ACC112 (cell line): Measurements from ENCODE around the gene MYO7B.

Experiments
- H2AFZ ChIP-seq: fragments of 200-600 bp; sonication (generic); one replicate; pipeline ENCODE4 v1.6.0; 2017; ENCODE audit warnings: antibody characterized with exemption, low read length; ENCODE audit not compliant: unreplicated experiment
- H3K27ac ChIP-seq: fragments of 200-600 bp; sonication (generic); 2 replicates; pipeline ENCODE4 v1.5.1; 2014; ENCODE audit warnings: low read depth, mild to moderate bottlenecking, antibody characterized with exemption, low read length, moderate library complexity
- H3K27me3 ChIP-seq: fragments of 200-600 bp; sonication (generic); 2 replicates; pipeline ENCODE4 v1.6.1; 2014; ENCODE audit warnings: mild to moderate bottlenecking, antibody characterized with exemption, low read length, moderate library complexity, mixed read lengths; ENCODE audit not compliant: insufficient read depth
- H3K36me3 ChIP-seq: fragments of 200-600 bp; sonication (generic); 2 replicates; pipeline ENCODE4 v1.6.1; 2016; ENCODE audit warnings: mild to moderate bottlenecking, antibody characterized with exemption, low read length, moderate library complexity, mixed read lengths; ENCODE audit not compliant: insufficient read depth
- H3K4me1 ChIP-seq: fragments of 200-600 bp; sonication (generic); one replicate; pipeline ENCODE4 v1.6.1; 2016; ENCODE audit warnings: low read length, mixed read lengths; ENCODE audit not compliant: insufficient read depth, unreplicated experiment, control insufficient read depth
- H3K4me3 ChIP-seq: fragments of 200-600 bp; sonication (generic); 2 replicates; pipeline ENCODE4 v1.5.1; 2014; ENCODE audit warnings: mild to moderate bottlenecking, low read depth, low read length
- H3K79me2 ChIP-seq: fragments of 200-600 bp; sonication (generic); one replicate; pipeline ENCODE4 v1.6.0; 2016; ENCODE audit warnings: low read length; ENCODE audit not compliant: control insufficient read depth, unreplicated experiment, insufficient read depth

Gene MYO7B

DNA sequence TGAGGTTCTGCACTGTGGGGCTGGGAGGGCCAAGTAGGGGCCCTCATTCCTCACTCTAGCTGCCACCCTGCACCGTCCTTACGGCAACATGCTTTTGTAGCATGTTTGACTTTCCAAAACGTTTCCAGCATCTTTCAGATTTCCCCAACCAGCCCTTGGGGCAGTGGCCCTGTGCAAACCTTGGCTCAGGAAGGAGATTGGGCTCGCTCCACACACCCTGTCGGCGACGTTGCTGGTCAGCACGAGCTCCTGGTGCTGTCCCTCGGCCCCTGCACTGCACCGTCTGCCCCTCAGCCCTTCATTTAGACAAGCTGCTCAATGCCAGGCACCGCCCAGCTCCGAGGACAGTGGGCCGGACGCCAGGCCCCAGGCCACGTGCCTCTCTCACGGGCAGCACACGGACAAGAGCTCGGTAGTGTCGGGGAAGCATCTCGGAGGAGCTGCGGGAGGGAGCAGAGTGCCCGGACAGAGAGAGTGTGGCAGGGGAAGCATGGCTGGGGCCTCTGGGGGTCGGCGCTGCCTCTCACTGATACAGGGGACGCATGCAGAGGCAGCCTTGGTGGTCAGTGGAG, 117.4 kb downstream of the MYO7B start:
- Histone ChIP-seq H3K36me3 (no peaks in the 10 kb centered on the region), H3K27ac (no peak overlapping the region), H3K27me3 (no peaks in the 10 kb centered on the region), H3K4me1 (peaks cover 5% of the 10 kb centered on the region), H2AFZ (no peak overlapping the region), H3K4me3 (no peak overlapping the region), H3K79me2 (no peaks in the 10 kb centered on the region)

GRCh38 chr2:127653421-127654083, 118.1 kb downstream of the MYO7B start:
- Histone ChIP-seq H3K27me3 (no peaks in the 10 kb centered on the region), H3K36me3 (no peaks in the 10 kb centered on the region), H3K27ac (no peak overlapping the region), H3K79me2 (no peaks in the 10 kb centered on the region), H3K4me3 (no peak overlapping the region), H3K4me1 (peaks cover 5% of the 10 kb centered on the region), H2AFZ (no peak overlapping the region)

- H3K4me1 ChIP-seq = peaks cover 3% of the 10 kb centered on the region
- no peak overlapping the region for H3K27ac ChIP-seq
- H3K36me3 ChIP-seq = no peaks in the 10 kb centered on the region
- no peaks in the 10 kb centered on the region for H3K79me2 ChIP-seq
- no peaks in the 10 kb centered on the region for H3K27me3 ChIP-seq
- H2AFZ ChIP-seq = no peak overlapping the region
- H3K4me3 ChIP-seq = no peak overlapping the region
Observed at GRCh38 chr2:127654084-127654837, 118.8 kb downstream of the MYO7B start.

GRCh38 chr2:127654838-127655175, 119.3 kb downstream of the MYO7B start:
- Histone ChIP-seq H3K27ac (no peak overlapping the region), H3K79me2 (no peaks in the 10 kb centered on the region), H2AFZ (no peak overlapping the region), H3K4me1 (no peaks in the 10 kb centered on the region), H3K4me3 (no peak overlapping the region), H3K36me3 (no peaks in the 10 kb centered on the region), H3K27me3 (no peaks in the 10 kb centered on the region)

- Histone ChIP-seq H3K79me2 (no peaks in the 10 kb centered on the region), H3K27ac (no peak overlapping the region), H3K4me3 (no peak overlapping the region), H3K36me3 (0 out of 2 replicates have a peak, but pooled peaks cover 2% of the 10 kb centered on the region), H3K27me3 (no peaks in the 10 kb centered on the region), H2AFZ (no peak overlapping the region), H3K4me1 (no peaks in the 10 kb centered on the region)
Observed at GRCh38 chr2:127655209-127656073, 120.0 kb downstream of the MYO7B start.

- H3K27ac ChIP-seq = no peak overlapping the region
- H3K4me1 ChIP-seq = peaks cover 9% of the 10 kb centered on the region
- H2AFZ ChIP-seq = no peak overlapping the region
- H3K4me3 ChIP-seq = no peak overlapping the region
- H3K36me3 ChIP-seq = 0 out of 2 replicates have a peak, but pooled peaks cover 3% of the 10 kb centered on the region
- H3K27me3 ChIP-seq = no peaks in the 10 kb centered on the region
- no peaks in the 10 kb centered on the region for H3K79me2 ChIP-seq
Observed at GRCh38 chr2:127656569-127657231, 121.2 kb downstream of the MYO7B start.

GRCh38 chr2:127657232-127657595, 121.7 kb downstream of the MYO7B start:
- Histone ChIP-seq H3K79me2 (no peaks in the 10 kb centered on the region), H3K4me3 (no peak overlapping the region), H3K36me3 (0 out of 2 replicates have a peak, but pooled peaks cover 3% of the 10 kb centered on the region), H3K4me1 (peaks cover 14% of the 10 kb centered on the region), H2AFZ (no peak overlapping the region), H3K27me3 (no peaks in the 10 kb centered on the region), H3K27ac (no peak overlapping the region)

GRCh38 chr2:127658146-127658545, 122.7 kb downstream of the MYO7B start:
- Histone ChIP-seq H3K27me3 (no peaks in the 10 kb centered on the region), H3K27ac (no peak overlapping the region), H3K36me3 (0 out of 2 replicates have a peak, but pooled peaks cover 3% of the 10 kb centered on the region), H2AFZ (no peak overlapping the region), H3K4me3 (no peak overlapping the region), H3K79me2 (no peaks in the 10 kb centered on the region), H3K4me1 (peaks cover 19% of the 10 kb centered on the region)

DNA sequence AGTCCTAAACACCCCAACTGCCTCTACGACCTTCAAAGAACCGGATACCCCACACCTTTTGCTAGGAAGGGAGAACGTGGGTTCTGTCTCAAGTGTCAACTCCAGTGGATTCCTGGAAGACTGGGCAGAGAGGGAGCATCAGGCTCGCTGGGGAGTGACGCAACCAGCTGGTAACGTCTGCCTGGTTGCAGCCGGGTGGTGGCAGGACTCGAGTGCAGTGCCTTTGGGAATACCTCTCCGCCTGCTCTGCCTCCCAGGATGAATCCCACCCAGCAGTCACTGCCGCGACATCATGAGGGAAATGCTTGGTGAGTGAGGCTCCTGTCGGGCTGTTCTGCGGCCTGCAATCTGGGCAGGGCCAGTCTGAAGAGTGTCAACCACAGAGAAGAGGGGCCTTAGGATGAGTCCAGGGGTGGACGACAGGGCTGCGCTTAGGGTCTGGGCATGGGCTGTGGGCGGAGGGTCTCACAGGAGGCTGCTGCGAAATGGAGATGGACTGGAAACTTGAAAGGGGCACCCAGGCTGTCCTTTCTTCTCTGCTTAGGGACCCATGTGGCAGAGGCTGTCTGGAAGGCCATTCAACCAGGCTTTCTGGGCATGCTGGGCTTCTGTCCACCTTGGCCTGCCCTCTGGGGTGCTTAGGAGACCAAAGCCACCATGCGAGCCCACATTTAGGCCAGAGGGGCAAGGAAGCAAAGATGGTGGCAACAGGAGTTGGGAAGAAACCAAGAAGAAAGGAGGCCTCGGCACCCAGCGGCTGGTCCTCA, 123.3 kb downstream of the MYO7B start:
- no peaks in the 10 kb centered on the region for H3K27me3 ChIP-seq
- no peak overlapping the region for H2AFZ ChIP-seq
- no peaks in the 10 kb centered on the region for H3K79me2 ChIP-seq
- H3K27ac ChIP-seq = no peak overlapping the region
- H3K4me3 ChIP-seq = no peak overlapping the region
- H3K4me1 ChIP-seq = peaks cover 19% of the 10 kb centered on the region
- 0 out of 2 replicates have a peak, but pooled peaks cover 3% of the 10 kb centered on the region for H3K36me3 ChIP-seq
